NCI-H774 (cell line): Measurements from ENCODE around the gene CA9.

Source experiments
- DNase-seq: peaks from one replicate; lab custom pipeline; 2025; lab: John Stamatoyannopoulos, UW

CA9 gene

GRCh38 chr9:35651956-35652828 is 21.5 kb upstream of the CA9 start:
- DNase-seq, result peak; percentile 18

DNA sequence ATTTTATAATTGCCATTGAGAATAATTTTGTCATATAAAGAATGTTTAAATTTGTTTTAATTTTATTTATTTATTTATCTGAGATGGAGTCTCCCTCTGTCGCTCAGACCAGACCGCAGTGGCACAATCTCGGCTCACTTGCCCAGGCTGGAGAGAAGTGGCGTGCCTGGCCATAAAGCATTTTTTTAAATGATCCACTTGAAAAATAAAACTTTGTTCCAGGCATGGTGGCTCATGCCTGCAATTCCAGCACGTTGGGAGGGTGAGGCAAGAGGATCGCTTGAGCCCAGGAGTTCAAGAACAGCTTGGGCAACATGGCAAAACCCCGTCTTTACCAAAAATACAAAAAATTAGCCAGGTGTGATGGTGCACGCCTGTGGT is 20.9 kb upstream of the CA9 start:
- DNase-seq, result no peak

DNA sequence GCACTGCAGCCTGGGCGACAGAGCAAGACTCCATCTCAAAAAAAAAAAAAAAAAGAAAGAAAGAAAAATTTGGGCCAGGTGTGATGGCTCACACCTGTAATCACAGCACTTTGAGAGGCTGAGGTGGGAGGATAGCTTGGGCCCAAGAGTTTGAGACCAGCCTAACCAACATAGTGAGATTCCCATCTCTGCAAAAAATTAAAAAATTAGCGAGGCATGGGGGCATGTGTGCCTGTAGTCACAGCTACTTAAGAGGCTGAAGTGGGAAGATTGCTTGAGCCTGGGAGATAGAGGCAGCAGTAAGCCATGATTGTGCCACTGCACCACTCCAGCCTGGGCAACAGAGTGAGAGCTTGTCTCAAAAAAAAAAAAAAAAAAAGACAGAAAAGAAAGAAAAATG is 20.1 kb upstream of the CA9 start:
- DNase-seq, result no peak

- no peak for DNase-seq
Observed at GRCh38 chr9:35656348-35656747, 17.4 kb upstream of the CA9 start.

DNA sequence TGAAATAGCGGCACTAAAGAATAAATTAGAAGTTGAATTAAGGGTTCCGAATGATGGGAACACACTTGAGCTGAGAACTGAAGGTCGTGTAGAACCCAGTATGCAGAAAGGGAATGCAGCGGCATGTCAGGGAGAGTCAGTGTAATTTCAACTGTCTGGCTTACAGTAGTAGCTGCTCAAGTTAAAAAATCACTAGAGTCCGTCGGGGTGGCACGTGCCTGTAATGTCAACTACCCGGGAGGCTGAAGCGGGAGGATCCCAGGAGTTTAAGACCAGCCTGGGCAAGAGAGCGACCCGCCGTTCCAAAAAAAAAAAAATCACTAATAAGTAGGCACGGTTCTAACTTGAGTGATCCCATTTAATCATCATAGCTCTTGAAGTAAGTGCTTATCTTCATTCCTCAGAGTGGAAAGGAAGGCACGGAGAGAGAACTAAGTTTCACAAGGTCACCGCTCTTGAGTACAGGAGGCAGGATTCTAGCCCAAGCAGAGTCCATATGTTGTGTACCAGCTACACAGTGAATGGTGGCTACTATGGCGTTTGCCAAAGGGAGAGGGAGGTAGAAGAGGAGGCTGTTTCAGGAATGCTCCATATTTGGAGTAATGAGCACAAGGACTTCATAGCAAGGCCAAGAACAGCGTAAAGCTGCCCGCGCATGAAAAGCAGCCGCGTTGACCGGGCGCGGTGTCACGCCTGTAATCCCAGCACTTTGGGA is 16.7 kb upstream of the CA9 start:
- DNase-seq, result no peak

- DNase-seq, result peak; percentile 97
Observed at GRCh38 chr9:35657546-35658136, 16.1 kb upstream of the CA9 start, which contains the start of gene RMRP. RMRP (minus strand) TSS chr9:35658019.

DNA sequence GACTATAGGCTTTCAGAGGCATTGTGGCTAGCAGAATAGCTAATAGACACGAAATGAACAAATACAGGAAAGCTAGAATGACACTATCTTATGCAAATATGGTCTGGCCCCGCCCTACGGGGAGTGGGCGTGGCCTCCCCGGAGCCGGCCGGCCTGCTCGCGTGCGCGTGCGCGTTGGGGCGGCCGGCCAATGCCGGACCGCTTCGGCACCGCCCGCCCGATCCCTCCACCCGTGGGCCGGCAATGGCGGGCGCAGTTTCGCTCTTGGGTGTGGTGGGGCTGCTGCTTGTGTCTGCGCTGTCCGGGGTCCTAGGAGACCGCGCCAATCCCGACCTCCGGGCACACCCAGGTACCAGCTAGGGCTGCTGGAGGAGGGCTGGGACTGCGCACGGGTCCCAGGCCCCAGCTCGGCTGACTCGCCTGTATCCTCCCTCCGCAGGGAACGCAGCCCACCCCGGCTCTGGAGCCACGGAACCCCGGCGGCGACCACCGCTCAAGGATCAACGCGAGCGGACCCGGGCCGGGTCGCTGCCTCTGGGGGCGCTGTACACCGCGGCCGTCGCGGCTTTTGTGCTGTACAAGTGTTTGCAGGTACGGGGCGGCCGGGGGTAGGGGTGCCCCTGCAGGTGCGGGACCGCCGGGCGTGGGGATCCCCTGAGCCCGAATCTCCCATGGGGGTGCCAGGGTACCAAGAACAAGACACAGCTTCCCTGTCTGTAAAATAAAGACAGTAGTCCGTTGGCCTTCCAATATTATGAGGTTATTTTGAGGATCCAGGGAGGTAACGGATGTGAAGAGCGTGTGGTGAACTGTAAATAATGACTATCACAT is 15.4 kb upstream of the CA9 start, which contains the start of gene CCDC107:
TSS of gene CCDC107 (plus strand) at position 156 of the 831 bp plus-strand sequence. CDS start at position 244, 88 bp downstream.
- peak; percentile 71 for DNase-seq

DNA sequence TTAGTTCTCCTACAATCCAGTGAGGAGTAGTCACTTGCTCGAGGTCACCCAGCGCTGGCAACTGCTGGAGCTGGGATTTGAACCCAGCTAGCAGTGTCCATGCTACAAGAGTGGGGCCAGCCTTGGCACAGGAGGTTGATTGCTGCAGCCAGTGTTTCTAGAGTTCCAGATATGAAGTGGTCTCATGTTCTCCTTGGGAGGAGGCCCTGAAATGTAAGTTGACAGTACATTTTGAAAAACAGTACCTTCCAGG is 14.8 kb upstream of the CA9 start:
- DNase-seq, result no peak

DNA sequence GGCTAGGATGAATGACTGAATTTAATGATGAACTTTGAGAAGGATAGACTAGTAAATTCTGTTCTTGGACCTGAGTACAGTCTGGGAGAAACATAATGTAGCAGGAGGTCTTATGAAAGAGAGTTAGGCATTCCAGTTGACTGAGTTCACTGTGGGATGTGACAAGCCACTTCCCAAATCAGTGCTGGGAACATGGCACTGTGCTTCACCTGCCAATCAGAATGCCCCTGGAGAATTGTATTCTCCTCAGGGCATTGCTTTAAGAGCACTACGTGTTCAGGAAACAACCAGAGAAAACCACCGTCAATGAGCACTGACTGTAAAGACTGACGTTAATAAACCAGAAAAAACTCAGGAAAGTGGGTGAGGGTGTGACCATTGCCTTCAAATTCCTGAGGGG is 14.4 kb upstream of the CA9 start:
- DNase-seq, result no peak

DNA sequence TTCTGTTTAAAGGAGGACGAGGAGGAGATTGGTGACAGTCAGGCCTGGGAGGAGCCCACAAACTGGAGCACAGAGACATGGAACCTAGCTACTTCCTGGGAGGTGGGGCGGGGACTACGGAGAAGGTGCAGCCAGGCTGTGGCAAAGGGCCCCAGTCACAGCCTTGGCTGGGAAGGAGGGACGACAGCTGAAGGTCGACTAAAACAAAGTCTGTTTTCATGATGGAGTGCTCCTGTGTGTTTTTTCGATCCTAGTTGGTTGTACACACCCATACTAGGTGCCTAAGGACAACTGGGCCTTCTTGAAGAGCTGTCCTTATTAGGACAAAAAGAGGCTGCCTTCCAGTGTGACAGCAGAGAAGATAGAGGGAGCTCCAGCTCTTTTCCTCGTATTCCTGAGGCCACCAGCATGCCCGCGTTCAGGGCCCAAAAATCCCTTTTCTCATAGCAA is 12.7 kb upstream of the CA9 start:
- no peak for DNase-seq

- DNase-seq, result no peak
Observed at GRCh38 chr9:35661756-35662350, 11.9 kb upstream of the CA9 start.

GRCh38 chr9:35662437-35662836 is 11.3 kb upstream of the CA9 start:
- DNase-seq, result no peak

DNA sequence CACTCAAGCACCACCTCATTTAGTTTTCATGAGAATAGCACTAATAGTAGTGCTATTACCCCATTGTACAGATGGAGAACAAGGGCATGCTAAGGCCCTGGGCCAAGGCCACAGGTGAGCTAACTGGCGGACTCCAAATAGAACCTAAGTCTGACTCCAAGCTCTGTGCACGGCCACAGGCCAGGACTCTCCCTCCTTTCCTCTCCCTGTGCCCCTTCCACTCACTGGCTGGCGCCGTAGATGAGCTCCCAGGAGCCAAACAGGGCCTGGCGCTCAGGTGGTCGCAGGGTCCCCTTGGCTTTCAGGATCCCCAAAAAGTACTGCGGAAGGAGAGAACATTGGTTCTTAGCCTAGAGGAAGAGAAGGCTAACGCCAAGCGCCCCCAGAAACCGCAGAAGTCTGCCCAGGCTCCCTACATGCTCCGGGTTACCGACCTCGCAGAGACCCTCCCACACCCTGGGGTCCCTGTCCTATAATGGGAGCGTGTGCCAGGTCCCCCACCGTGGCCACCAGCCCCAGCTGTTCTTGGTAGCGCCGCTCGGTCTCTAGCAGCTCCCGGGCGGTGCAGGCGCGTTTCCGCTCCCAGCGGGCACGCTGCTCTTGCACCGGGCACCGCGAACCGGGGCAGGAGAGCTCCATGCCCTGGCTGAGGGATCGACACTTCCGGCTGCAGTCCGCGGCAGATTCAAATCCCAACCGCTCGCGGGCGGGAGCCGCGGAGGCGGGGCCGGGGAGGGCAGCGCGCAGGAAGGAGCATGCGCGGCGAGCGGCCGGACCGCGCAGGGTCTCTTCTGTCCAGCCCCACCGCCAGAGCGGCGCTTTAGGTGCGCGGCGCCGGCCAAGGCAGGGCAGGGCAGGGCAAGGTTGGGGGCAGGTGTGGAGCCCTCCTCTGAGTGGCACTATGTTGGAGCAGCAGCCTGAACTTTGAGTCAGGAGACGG is 8.9 kb upstream of the CA9 start, which contains the start of gene ARHGEF39:
TSS of gene ARHGEF39 (minus strand) at position 665 of the 940 bp plus-strand sequence. CDS start at position 639, 26 bp downstream.
- peak; percentile 80 for DNase-seq

DNA sequence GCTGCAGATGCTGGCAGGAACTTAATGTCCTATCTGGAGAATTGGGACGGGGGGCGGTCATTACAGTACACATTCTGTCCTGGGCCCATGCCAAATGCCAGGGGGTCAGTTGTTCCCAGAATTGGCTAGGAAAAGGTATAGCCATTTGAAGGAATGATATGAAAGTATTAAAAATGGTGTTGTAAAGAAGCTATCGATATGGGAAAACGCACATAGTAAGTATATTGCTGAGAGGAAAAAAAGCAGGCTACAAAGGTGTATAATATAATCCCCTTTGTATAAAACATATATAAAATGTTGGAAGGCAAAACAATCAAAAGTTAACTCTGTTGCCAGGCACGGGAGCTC is 8.3 kb upstream of the CA9 start:
- DNase-seq, result no peak

DNA sequence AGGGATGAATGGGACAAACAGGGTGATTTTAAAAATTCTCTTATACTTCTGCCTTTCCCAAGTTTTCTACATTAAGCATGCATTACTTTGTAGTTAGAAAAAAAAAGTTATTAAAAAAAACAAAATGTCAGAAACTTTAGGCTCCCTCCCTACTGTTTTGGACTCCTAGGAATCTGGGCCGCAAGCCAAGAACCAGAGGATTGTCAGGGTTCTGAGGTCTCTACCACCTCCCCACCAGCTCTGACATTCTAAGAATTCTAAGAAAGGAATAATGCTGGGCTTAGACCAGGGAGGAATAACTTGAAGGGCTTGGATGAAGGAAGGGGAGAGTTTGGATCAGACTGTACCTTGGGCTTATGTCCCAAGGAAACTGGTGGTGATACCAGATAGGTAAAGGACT is 7.7 kb upstream of the CA9 start:
- no peak for DNase-seq

DNA sequence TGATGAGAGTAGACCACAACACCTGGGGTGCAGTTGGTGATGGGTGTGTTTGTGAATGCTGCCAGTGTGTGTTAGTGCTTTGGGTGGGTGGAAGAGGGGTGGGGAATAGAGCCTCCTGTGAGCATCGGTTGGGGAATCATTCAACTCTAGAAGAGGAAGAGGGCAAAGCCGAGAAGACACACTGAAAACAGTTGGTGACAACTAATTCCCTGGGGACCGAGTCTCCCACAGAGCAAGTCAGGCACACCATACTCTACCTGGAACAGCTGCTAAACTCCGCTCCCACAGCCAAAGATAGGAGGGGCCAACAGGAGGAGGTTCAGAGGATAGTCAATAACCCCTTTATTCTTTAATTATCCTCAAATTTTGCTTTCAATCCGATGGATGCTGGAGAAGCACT is 7.2 kb upstream of the CA9 start:
- no peak for DNase-seq

GRCh38 chr9:35667939-35668338 is 5.8 kb upstream of the CA9 start:
- DNase-seq, result no peak

DNA sequence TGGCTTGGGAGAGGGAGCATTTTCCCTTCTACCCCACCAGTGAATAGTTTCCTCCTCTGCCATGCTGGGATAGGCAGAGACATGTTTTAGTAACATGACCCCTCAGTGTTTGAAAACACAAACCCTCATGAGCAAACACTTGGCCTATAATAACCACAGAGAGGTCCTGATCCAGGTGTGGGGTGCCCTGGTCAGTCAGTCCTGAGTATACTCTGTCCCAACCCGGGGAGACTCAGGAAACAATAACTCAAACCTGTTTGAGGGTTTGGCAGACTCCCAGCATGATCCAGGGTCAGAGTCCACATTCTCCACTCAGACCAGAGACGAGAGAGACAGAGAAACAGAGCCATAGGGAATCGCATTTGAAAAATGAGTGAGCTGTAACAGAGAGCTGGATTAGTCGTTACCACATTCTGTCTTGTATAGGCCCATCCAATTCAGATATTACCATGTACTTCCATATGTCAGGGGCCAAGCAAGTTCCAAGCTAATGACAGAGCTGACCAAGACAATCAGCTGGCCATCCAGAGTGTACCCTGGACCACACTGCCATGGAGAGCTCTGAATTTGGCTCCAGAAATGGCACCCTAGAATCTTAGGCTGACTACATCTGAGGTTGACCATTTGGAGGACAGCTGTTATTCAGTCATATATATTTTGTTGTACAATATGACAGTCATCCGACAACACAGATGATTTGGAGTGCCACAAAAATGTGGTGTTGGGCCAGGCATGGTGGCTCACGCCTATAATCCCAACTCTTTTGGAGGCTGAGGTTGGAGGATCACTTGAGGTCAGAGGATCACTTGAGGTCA is 4.2 kb upstream of the CA9 start:
- no peak for DNase-seq

- DNase-seq, result no peak
Observed at GRCh38 chr9:35674025-35674361, 265 bp downstream of the CA9 start.

DNA sequence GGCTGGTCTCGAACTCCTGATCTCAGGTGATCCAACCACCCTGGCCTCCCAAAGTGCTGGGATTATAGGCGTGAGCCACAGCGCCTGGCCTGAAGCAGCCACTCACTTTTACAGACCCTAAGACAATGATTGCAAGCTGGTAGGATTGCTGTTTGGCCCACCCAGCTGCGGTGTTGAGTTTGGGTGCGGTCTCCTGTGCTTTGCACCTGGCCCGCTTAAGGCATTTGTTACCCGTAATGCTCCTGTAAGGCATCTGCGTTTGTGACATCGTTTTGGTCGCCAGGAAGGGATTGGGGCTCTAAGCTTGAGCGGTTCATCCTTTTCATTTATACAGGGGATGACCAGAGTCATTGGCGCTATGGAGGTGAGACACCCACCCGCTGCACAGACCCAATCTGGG is 1.5 kb downstream of the CA9 start:
- no peak for DNase-seq
